ENCODE measurements around the gene KRT71.

- TF ChIP-seq POLR2A (IDR thresholded peaks at IDR 0.05), result no peak
- TF ChIP-seq, protein P1, sequence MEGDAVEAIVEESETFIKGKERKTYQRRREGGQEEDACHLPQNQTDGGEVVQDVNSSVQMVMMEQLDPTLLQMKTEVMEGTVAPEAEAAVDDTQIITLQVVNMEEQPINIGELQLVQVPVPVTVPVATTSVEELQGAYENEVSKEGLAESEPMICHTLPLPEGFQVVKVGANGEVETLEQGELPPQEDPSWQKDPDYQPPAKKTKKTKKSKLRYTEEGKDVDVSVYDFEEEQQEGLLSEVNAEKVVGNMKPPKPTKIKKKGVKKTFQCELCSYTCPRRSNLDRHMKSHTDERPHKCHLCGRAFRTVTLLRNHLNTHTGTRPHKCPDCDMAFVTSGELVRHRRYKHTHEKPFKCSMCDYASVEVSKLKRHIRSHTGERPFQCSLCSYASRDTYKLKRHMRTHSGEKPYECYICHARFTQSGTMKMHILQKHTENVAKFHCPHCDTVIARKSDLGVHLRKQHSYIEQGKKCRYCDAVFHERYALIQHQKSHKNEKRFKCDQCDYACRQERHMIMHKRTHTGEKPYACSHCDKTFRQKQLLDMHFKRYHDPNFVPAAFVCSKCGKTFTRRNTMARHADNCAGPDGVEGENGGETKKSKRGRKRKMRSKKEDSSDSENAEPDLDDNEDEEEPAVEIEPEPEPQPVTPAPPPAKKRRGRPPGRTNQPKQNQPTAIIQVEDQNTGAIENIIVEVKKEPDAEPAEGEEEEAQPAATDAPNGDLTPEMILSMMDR (IDR thresholded peaks at IDR 0.05), result no peak
These were observed 26.8 kb upstream of the KRT71 start for GRCh38 chr12:52579468-52580465.
